DMS114 treated with DMSO at 0.1 percent for 48 hours (cell line): ENCODE data around the gene PLEKHA6.

Source experiments
- DNase-seq: peaks from one replicate; lab custom pipeline; 2025; ENCODE audit not compliant: unreplicated experiment; lab: John Stamatoyannopoulos, UW

Gene PLEKHA6

GRCh38 chr1:204357551-204358490 lies 1.9 kb downstream of the PLEKHA6 start:
- DNase-seq, result no peak

GRCh38 chr1:204356997-204357396 lies 2.7 kb downstream of the PLEKHA6 start:
- no peak for DNase-seq

- no peak for DNase-seq
Measured at GRCh38 chr1:204355913-204356312, 3.8 kb downstream of the PLEKHA6 start.

- no peak for DNase-seq
Measured at GRCh38 chr1:204354579-204354978, 5.2 kb downstream of the PLEKHA6 start.

GRCh38 chr1:204353213-204353910 lies 6.4 kb downstream of the PLEKHA6 start:
- no peak for DNase-seq

- DNase-seq, result no peak
Measured at GRCh38 chr1:204350857-204351573, 8.7 kb downstream of the PLEKHA6 start.

- DNase-seq, result no peak
Measured at GRCh38 chr1:204350312-204350711, 9.4 kb downstream of the PLEKHA6 start.

GRCh38 chr1:204349602-204350001 lies 10.1 kb downstream of the PLEKHA6 start:
- DNase-seq, result no peak

GRCh38 chr1:204348722-204349121 lies 11.0 kb downstream of the PLEKHA6 start:
- no peak for DNase-seq

GRCh38 chr1:204348242-204348641 lies 11.5 kb downstream of the PLEKHA6 start:
- DNase-seq, result no peak

GRCh38 chr1:204345941-204346645 lies 13.6 kb downstream of the PLEKHA6 start:
- no peak for DNase-seq

GRCh38 chr1:204345438-204345841 lies 14.3 kb downstream of the PLEKHA6 start:
- DNase-seq, result no peak

GRCh38 chr1:204344665-204345355 lies 14.9 kb downstream of the PLEKHA6 start:
- no peak for DNase-seq

- no peak for DNase-seq
Measured at GRCh38 chr1:204343802-204344201, 15.9 kb downstream of the PLEKHA6 start.

- no peak for DNase-seq
Measured at GRCh38 chr1:204343247-204343646, 16.5 kb downstream of the PLEKHA6 start.

GRCh38 chr1:204342310-204342709 lies 17.4 kb downstream of the PLEKHA6 start:
- no peak for DNase-seq

GRCh38 chr1:204341380-204341779 lies 18.3 kb downstream of the PLEKHA6 start:
- DNase-seq, result no peak

- DNase-seq, result no peak
Measured at GRCh38 chr1:204340081-204340889, 19.4 kb downstream of the PLEKHA6 start.

- no peak for DNase-seq
Measured at GRCh38 chr1:204339541-204339940, 20.2 kb downstream of the PLEKHA6 start.
